ENCODE measurements around the gene WNT4.

DNA sequence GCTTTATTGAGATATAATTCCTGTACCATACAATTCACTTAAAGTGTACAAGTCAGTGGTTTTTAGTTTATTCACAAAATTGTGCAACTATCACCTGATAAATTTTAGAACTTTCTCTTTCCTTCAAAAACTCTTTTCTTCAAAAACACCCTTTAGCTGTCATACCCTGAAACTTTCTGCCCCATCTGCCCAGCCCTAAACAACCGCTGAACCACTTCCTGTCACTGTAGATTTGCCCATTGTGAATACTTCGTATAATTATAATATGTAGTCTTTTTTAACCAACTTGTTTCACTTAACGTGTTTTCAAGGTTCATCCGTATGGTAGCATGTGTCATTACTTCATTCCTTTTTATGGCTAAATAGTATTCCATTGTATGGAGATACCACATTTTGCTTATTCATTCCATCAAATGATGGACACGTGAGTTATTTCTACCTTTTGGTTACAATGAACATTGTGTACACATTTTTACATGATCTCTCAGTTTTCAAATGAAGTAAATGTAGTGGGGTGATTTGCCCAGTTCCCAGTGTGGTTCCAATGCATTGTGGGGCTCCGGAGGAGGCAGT is 37.9 kb downstream of the WNT4 start:
- no peak for TF ChIP-seq ARNTL (CRISPR knock-in tag; IDR thresholded peaks at IDR 0.05; ENCODE audit: borderline replicate concordance, low read depth)
- TF ChIP-seq, protein P1, sequence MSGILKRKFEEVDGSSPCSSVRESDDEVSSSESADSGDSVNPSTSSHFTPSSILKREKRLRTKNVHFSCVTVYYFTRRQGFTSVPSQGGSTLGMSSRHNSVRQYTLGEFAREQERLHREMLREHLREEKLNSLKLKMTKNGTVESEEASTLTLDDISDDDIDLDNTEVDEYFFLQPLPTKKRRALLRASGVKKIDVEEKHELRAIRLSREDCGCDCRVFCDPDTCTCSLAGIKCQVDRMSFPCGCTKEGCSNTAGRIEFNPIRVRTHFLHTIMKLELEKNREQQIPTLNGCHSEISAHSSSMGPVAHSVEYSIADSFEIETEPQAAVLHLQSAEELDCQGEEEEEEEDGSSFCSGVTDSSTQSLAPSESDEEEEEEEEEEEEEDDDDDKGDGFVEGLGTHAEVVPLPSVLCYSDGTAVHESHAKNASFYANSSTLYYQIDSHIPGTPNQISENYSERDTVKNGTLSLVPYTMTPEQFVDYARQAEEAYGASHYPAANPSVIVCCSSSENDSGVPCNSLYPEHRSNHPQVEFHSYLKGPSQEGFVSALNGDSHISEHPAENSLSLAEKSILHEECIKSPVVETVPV (CRISPR knock-in tag; IDR thresholded peaks at IDR 0.05), result no peak

All from SK-N-SH treated with all-trans-retinoic acid at 6 μM for 48 hours (cell line).